GM19035 (cell line): ENCODE results near the gene LDLRAP1.
"Not testable (repeated sequence)": the region's sequence is repeated elsewhere in the genome, so short reads cannot be mapped to it uniquely, and the experiment has no call there.

ENCODE experiments used
- ATAC-seq: cut with Tn5 transposase; IDR thresholded peaks from one replicate; pipeline ENCODE4 v1.9.1; 2021; ENCODE audit not compliant: unreplicated experiment

The LDLRAP1 gene

DNA sequence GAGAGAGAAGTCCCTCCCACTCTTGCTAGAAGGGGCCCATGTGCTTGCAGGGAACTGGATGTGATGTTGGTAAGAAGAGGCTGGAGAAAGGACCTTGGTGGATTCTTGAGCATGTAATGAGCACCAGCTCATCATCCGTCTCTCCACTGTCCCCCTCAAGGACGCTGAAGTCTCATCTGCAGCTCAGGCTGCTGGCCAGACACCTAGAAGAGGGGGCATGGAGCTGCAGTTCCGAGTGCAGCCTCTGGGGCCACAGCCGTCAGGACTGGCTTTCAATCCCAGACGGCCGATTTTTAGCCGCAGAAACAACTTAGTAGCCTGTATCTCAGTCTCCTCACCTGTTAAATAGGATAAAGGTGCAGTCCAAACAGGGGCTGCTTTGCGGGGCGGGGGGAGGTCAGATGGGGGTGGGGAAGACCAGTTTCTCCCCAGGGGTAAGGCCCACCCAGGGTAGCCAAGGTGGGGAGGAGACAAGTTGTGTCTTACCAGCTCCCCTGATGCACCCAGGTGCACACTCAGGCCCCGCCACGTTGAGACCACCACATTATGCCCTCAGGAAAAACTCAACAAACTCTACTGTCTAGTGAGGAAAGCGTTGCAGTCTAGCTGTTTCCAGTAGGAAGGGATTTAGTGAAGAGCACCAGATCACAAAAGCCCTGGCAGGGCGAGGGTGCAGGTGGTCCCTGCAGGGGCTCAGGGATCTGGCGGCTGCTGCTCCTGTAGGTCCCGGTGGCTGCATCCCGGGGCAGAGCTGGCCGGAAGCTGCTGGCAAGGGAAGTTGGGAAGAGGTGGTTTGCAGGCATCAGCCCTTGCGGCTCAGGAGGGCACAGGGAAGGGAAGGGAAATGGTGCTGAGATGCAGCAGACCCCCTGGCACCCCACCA is 29.5 kb downstream of the LDLRAP1 start:
- ATAC-seq: no peak

DNA sequence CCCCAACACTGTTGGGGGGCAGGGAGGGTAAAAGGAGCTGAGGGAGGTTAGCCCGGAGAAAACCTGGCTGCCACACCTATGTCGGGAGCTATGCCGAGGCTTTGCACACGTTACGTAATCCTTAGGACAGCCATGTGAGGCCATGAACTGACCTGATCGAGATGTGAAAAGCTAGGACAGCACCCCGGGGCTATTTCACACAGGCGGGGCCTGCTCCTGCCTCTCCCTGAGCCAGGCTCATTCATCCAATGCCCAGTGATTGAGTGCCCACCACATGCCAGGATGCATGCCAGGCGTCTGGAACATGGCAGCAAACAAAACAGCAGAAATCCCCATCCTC is 30.2 kb downstream of the LDLRAP1 start:
- no peak for ATAC-seq

DNA sequence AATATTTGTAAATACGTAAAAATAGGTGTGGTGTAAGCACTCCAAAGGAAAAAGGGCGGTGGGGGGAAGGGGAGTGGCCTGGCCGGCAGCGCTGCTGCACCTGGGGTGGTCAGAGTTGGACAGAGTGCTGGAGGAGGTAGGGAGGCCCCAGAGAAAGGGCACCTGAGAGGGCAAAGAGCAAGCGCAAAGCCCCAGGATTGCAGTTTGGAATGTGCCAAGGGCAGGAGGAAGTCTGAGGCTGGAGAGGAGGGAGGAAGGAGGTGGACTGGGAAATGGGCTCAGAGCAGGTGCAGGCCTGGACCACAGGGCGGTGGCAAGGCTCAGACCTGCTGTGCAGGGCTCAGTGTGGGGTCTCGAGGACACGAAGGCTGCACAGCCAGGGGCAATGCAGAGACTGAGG is 30.6 kb downstream of the LDLRAP1 start:
- no peak for ATAC-seq

DNA sequence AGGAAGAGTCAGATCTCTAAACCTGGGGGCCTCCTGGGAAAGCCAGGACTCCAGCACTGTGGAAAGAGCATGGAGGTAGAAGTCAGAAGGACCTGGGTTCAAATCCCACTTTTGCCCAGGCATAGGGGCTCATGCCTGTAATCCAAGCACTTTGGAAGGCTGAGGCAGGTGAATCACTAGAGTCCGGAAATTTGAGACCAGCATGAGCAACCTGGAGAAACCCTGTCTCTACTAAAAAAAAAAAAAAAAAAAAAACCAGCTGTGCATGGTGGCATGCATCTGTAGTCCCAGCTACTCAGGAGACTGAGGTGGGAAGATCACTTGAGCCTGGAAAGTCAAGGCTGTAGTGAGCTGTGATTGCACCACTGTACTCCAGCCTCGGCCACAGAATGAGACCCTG is 31.8 kb downstream of the LDLRAP1 start:
- ATAC-seq: no peak

DNA sequence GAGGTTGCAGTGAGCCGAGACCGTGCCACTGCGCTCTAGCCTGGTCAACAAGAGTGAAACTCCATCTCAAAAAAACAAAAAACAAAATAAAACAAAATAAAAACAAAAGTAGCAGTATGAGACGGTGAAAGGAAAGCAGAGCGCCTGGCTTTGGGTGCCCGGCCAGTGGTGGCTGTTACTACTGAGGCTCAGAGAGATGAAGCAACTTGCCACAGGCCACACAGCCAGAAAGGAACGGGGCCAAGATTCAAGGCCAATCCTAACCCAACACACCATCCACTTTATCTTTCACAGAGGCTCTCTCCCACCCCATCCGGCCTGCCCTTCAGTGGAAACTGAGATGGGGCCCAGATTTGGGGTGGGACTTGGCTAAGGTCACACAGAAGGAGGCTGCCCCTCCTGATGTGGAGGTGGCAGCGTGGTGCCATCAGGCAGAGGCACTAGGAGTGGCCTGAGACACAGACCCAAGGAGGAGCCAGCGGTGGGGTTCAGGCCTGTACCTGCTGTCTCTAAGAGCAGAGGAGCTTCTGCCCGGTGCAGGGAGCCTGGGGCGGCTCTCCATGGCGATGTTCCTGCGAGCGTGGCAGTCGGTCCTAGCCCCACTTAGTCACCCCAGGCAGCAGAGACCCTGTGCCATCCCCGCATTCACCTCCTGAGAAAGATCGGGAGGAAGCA is 33.2 kb downstream of the LDLRAP1 start:
- ATAC-seq: no peak

DNA sequence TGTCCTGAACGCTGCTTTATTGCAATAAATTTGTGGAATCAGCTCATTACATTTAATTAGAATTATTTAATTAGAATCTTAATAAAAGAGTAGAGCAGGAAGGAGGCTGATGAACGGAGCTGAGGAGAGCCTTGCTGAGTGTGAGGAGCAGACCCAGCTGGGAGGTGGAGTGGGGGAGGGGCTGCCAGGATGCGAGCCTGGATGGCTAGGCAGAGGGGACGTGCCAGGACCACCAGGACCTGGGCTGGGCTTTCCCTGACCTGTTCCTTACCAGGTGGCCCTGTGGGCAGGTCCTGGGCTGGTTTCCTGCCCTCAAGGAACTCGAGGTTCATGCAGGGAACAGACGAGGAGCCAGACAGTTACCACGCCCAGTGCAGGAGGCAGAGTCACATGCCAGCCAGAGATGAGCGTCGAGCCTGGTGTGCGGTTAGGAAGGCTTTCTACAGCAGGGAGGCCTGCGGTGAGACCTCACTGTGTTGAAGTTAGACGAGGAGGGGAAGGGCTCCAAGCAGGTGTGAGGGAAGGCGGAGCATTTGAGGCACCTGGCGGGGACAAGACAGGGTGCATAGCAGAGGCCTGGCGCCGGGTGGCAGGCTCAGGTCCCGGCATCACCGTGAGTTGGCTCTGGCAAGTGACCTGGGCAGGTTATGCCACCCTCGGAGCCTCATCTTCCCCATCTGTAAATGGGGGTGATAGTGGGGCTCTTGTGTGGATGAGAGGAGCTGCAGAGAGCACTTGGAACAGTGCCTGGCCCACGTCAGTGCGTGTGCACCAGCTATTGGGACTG is 33.9 kb downstream of the LDLRAP1 start:
- ATAC-seq: no peak

DNA sequence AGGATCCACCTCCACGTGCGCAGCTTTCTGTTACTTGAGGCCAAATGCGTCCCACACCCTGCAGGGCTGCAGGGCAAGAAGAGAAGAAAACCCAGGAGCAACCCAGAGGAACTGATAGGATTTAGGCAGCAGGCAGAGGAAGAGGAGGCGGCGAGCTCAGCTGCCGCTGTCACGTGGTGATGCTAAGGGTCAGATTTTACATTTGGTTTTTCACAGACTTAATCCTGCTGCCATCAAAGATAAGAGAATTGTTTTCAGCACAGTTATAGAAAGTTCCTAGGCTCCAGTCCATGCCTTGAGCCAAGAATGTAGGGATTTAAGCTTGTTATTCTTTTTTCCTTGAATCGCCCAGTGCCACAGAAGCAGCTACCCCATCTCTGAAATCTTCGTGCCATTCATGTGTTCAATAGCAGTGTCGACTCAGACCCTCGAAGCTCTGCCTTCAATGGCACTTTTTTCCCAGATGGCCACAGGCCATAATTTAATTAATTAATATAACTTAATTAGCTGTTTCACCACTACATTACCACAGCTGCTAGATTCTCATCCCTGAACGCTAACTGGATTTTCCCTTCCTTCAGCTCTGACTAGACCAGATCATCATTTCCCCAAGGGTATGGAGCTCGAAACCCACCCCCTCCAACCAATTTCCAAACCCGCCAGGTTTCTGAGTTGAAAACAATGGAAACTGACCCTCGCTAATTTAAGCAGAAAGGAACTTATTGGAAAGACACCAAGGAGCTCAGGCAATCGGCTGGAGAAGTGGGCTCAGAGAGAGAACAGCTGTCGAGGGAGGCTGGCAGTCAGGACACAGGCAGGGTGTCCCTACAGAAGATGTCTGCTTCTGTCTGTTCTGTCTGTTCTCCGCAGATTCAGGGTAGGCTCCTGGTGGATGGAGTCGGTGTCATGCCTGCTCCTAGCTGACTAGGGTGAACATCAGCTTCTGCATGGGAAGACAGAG is 36.2 kb downstream of the LDLRAP1 start:
- ATAC-seq: no peak

- no peak for ATAC-seq
Observed at GRCh38 chr1:25580927-25581326, 37.5 kb downstream of the LDLRAP1 start.

DNA sequence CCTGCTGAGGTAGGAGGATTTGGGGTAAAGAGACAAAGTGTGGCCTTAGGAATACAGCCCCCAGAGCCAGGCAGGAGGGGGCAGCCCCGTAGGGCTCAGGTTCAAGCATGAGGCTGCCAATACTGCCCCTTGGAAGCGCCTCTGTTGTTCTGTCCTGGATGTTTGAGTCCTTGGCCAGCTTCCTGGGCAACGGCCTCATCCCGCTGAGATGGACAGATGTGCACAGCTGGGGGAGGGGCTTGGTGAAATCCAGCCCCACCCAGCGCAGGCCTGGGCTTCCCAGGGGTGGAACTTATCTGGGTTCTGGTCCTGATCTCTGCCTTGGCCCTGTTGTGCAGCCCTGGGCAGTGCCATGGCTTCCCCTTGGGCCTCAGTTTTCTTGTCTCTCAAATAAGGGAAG is 38.4 kb downstream of the LDLRAP1 start:
- no peak for ATAC-seq

DNA sequence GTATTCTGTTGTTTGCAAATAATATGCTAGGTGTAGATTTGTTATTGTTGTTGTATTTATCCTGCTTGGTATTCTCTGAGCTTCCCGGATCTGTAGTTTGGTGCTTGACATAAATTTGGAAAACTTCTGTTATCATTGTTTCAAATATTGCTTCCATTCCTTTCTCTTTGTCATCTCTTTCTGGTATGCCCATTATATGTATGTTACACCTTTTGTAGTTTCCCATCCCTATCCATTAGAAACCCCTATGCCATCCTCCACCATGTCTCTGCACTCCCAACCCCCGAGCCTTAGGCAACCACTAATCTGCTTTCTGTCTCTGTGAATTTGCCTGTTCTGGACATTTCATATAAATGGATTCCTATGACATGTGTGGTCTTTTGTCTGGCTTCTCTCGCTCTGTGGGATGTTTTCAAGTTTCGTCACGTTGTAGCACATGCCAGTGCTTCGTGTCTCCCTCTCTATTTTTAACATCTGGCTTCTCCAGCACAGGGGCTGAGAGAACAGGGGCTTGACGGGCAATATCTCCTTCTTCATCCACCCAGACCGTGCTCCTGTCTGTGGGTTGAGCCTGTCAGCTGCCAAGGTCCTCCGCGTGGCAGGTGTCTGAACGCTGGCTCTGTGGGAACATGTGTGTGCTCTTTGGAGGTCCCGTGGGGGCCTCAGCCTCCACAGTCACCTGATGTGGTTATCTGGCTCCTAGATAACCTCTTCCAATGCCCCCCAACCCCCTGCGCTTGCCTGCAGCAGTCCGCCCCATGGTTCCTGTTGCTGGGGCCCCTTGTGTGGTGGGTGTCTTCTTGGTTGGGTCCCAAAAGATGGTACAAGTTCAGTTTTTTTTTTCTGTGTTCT is 40.3 kb downstream of the LDLRAP1 start:
- ATAC-seq: no peak

GRCh38 chr1:25586181-25586588 is 42.8 kb downstream of the LDLRAP1 start:
- ATAC-seq: no peak

DNA sequence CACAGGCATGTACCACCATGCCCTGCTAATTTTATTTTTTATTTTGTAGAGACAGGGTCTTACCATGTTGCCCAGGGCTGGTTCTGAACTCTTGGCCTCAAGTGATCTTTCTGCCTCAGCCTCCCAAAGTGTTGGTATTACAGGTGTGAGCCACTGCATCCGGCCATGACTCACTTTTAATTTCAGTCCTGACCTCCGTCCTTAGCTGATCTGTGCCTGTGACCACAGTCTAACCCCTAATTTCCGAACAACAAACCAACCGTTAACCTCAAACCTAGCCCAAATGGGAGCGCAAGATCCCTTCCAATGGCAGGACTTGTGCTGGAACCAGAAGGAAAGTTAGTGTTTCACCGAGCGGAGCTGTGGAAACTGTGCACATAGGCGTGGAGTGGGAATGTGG is 43.9 kb downstream of the LDLRAP1 start:
- no peak for ATAC-seq

GRCh38 chr1:25588224-25588623 is 44.8 kb downstream of the LDLRAP1 start:
- ATAC-seq: not testable (repeated sequence)

GRCh38 chr1:25588786-25589185 is 45.4 kb downstream of the LDLRAP1 start:
- ATAC-seq: not testable (repeated sequence)

DNA sequence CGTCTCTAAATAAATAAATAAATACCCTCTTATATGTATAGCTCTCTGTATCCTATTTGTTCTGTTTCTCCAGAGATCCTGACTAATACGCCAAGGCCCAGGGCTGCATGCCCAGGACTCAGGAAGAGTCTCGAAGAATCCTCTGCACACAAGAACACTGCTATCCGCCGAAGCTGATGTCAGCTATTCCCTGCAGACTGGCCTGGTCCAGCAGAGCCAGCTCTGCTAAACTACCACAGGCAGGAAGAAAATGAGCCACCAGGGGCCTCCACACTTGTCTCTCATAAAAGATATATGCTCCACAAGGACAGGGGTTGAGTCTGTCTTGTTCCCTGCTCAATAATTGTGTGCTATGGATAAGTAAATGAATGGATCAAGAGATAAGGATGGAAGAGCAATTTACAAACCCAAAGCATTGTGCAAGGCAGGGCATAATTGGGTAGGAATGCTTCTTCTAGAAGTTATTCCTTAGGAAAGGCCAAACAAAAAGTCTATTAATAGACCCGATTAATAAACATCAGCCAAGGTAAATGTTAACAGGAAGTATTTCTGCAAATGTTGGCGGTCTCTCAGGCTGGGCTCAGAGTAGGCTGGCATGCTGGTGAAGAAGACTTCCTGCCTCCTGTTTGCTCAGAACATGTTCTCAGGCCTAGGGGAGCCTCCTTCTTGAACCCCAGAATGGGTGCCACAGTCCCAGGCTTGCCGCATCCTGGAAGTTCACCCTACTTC is 46.9 kb downstream of the LDLRAP1 start:
- no peak for ATAC-seq

DNA sequence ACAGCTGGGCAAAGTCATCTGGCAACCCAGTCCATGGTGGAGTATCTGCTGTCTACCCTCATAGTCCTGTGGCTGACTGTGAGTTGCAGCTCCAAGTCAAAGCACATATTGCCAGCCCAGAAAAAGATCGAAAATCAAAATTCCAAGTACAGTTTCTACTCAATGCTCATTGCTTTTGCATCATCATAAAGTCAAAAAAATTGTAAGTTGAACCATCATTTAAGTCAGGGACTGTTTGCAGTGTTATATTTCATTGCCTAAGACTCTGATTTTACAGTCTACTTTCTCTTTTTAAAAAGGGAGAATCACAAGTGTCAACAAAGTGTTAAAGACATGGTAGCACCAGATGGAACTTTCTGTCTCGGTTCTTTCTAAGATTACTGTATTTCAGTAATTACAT is 50.5 kb downstream of the LDLRAP1 start:
- ATAC-seq: no peak

DNA sequence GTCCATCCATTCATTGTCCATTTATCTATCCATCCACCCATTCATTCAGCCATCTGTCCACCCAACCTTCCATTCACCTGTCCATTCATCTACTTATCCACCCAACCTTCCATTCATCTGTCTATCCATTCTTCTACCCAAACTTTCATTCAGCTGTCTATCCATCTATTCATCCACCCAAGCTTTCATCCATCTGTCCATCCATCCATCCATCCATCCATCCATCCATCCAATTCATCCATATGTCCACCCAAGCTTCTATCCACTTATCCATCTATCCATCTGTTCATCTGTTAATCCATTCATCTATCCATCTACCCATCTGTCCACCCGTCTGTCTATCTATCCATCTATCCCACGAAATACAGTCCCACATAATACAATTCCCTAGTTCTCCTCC is 51.6 kb downstream of the LDLRAP1 start:
- no peak for ATAC-seq

- ATAC-seq: not testable (repeated sequence)
Observed at GRCh38 chr1:25596641-25597040, 53.2 kb downstream of the LDLRAP1 start.

DNA sequence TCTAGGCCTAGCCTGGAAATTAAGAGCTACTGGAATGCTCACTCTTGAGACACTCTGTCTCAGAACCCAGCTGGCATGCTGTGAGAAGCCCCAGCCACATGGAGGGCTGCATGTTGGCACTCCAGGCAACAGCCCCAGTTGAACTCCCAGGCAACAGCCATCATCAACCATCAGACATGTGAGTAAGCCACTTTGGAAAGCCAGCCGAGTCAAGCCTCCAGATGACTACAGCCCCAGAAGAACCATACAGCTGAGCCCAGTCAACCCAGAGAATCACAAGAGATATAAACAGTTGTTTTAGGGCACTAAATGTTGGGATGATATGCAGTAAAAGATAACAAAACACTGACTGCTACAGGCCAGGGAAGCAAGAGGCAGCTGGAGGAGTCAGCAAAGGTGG is 55.5 kb downstream of the LDLRAP1 start:
- no peak for ATAC-seq
